NCI-H69 (cell line): ENCODE measurements around the gene RTP3.
"Not testable (repeated sequence)": the region's sequence is repeated elsewhere in the genome, so short reads cannot be mapped to it uniquely, and the experiment has no call there.

ENCODE experiments used
- DNase-seq: peaks from one replicate; lab custom pipeline; 2025; lab: John Stamatoyannopoulos, UW

RTP3 gene

DNA sequence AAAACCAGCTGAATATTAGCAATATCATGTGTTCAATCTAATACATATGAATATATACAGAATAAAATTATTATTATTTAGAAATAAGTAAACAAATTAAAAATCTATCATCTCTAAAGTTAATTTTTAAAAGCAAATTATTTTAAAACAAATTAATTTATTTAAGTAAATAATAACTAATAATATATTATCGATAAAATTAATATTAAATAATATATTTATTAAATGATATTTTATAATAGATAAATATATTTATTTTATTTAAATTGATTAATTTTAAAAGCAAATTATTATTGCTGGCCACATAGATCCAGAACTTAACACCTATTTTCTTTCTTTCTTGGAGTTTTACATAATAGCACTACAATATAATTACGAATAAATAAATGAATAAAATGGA, 22.2 kb downstream of the RTP3 start:
- no peak for DNase-seq

DNA sequence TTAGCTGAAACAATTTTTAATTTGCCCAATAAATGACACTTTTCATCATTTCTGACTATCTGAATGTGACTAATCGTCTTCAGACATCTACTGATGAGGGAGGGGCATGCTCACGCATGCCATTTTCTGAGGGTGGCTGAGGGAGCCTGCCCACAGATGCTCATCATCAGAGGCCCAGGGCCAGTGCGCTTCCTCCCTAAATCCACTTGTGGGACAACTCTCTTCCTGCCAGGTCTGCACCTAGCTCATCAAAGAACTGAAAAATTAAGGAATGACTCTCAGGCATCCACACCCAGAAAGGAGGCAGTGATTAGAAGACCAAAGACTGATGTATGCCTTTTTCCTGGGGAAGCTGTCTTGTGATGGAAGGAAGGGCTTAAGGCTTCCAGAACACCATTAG, 22.8 kb downstream of the RTP3 start:
- no peak for DNase-seq

- DNase-seq = no peak
Observed at GRCh38 chr3:46521096-46521495, 23.3 kb downstream of the RTP3 start.

DNA sequence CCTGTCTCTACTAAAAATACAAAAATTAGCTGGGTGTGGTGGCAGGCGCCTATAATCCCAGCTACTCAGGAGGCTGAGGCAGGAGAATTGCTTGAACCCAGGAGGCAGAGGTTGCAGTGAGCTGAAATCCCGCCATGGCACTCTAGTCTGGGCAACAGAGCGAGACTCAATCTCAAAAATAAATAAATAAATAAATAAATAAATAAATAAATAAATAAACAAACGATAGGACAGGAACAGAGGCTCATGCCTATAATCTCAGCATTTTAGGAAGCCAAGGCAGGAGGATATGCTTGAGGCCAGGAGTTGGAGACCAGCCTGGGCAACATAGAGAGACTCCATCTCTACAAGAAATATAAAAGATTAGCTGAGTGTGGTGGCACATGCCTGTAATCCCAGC, 24.4 kb downstream of the RTP3 start:
- not testable (repeated sequence) for DNase-seq

DNA sequence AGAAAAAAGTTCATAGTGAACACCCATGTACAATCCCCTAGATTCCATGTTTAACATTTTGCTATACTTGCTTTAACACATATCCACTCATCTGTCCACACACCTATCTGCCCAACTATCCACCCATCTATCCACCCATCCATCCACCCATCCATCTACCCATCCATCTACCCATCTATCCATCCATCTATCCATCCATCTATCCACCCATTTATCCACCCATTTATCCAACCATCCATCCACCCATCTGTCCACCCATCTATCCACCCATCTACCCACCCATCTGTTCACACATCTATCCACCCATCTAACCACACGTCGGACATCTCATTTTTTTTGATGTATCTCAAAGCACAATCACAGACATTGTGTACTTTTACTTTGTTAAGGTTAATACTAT, 25.8 kb downstream of the RTP3 start:
- no peak for DNase-seq

GRCh38 chr3:46524008-46524407, 26.2 kb downstream of the RTP3 start:
- DNase-seq = no peak

DNA sequence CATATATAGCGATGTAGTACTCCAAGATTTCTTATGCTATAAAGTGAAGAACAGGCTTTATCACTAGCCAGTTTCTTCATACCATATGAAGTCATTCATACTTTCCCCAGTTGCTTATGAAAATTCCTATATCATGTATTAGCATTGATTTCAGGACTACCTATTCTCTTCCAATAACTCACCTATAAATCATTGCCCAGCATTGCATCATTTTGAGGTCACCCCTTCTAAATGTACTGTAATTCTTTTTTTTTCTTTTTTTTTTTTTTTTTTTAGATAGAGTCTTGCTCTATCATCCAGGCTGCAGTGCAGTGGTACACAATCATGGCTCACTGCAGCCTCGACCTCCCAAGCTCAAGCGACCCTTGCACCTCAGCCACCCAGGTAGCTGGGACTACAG, 27.1 kb downstream of the RTP3 start:
- no peak for DNase-seq

- DNase-seq = no peak
Observed at GRCh38 chr3:46527239-46527638, 29.5 kb downstream of the RTP3 start.

GRCh38 chr3:46533091-46533490, 35.3 kb downstream of the RTP3 start:
- no peak for DNase-seq

GRCh38 chr3:46535746-46536145, 38.0 kb downstream of the RTP3 start:
- DNase-seq = no peak

DNA sequence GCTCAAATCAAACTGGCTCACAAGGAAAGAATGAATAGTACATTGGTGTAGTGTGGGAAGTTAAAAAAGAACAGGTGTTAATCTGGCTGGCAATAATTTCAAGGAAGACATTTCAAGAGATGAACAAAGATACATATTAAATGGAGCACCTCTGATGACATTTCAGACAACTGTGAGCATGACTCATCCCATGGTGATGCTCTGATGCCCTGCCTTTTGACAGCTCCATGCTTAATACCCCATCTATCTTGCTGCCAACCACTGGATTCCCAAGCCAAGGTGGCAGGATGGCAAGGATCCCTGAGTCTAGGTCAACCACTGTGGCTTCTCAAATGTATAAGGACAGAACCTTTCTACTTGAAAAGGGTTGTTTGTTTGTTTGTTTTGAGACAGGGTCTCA, 39.0 kb downstream of the RTP3 start:
- DNase-seq = no peak

GRCh38 chr3:46537316-46537715, 39.5 kb downstream of the RTP3 start:
- no peak for DNase-seq

DNA sequence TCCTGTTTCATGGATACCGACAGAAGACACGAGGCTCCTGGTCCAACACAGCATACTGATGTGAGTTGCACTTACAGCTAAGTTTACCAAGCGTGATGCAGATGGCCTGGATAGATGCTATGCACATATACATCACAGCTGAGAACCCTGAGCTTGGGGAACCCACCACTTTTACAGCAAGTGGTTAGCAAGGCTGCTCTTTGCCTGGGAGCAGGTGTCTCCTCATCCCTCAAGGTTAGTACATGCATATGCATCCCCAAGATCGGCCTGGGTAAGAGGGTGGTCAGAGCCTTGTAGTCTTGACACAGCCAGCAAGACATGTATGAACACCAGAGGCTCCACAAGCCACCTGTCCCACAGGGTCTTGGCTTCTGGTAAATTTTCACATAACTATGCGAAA, 40.0 kb downstream of the RTP3 start:
- DNase-seq = no peak

DNA sequence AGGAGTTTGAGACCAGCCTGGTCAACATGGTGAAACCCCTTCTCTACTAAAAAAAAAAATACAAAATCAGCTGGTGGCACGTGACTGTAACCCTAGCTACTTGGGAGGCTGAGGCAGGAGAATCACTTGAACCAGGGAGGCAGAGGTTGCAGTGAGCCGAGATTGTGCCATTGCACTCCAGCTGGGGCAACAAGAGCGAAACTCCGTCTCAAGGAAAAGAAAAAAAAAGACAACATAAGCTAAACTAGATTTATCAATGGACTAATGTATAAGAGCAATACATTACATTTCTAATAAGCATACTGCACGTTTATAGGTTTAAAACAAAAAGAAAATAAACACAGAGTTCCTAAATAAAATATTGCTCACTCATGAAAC, 40.6 kb downstream of the RTP3 start:
- not testable (repeated sequence) for DNase-seq

GRCh38 chr3:46538803-46539442, 41.1 kb downstream of the RTP3 start:
- DNase-seq = peak; percentile 29

- DNase-seq = no peak
Observed at GRCh38 chr3:46539443-46540005, 41.7 kb downstream of the RTP3 start.

GRCh38 chr3:46540550-46540949, 42.8 kb downstream of the RTP3 start:
- DNase-seq = no peak

GRCh38 chr3:46541835-46542234, 44.1 kb downstream of the RTP3 start:
- DNase-seq = no peak

DNA sequence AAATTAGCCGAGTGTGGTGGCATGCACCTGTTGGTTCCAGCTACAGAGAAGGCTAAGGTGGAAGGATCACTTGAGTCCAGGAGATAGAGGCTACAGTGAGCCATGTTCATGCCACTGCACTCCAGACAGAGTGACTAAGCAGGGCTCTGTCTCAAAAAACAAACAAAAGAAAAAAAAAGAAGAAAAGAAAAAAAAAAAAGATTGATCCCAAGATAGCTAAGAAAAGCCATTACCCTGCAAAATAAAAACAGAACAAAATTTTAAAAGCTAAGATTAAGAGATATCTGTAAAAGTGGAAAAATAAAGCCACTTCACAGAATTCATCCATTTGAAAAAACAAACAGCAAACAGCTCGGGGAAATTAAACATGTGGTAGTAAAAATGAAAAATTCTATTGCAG, 44.6 kb downstream of the RTP3 start:
- DNase-seq = no peak

DNA sequence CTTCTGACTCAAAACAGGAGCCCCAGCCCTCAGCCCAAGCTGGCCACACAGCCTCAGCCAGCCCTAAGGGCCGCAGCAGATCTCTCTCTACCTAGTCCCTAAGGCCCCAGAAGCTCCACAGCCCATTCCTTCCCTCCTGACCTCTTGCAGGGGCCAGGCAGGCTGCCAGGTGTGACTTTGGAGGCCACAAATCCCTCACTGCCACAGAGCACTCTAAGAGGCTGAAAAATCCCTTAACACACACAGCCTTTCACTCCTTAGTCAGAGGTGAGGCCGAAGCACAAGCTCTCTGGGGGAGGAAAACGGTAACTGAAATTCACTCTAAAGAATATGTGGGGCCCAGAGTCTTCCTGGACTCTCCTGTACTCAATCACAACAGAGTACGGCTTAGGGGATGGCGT, 45.0 kb downstream of the RTP3 start:
- no peak for DNase-seq

DNA sequence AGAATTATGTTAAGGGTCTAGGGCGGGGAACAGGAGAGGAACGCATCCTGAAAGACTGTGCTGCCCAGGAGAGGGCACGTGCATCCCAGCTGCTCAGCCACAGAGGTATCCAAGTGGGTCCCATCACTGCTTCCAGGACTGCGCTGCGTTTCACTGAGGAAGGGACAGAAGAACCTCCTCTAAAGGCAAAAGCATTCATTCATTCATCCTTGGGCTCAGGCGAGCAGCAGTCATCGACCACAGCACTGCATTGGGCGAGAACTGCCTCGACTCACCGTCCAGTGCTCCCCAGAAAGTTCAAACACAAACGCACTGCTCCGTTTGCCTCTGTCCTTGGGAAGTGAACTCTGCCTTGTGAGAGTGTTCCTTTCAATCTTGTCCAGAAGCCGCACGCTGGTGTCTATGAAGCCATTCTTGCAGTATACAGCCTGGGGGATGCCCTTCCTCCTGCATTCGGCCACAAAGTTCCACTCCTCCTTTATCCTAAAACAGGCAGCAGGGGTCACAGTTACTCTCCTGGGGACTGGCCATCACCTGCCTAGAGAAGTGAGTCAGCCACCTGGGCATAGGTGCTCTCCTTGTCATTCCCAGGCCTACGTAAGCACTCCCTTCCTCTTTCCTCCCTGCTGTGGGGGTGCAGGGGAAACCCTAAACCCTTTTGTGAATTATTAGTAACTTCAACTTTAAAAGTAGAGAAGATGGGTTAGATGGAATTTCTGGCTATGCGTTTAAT, 47.2 kb downstream of the RTP3 start:
- no peak for DNase-seq

DNA sequence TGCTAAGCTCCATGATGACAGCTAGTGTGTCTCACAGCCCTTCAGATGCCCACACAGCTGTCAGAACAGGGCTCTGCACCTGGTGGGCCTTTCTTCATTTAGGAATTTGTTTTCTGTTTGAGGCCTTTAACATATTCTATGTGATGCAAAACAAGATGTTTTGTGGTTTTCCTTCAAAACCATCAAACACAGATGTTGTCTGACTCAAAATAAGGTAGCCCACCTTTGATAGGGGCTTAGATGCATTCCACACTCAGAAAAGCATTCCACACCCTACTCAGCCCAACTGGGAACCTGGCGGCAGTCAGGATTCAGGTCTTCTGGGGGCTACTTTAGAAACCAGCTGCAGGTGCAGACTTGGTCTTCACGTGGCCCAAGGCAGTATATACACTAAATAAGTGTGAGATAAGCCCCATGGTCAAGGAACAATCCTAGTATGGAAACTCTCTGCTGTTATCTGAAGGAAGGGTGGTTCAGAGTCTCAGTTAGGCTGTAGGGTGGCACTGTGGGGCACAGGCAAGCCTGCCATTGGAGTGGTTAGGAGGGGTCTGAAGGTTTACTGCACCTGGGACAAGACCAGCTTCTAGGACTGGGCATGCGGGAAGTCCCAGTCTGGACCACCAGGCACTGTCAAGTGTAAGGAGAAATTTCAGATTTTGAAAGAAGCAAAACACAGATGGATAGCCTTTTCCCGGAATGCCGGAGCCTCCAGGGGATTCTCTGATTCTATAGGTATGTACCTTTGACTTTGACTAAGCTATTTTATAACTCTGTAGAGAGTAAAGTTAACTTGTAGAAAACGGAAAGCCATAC, 48.2 kb downstream of the RTP3 start:
- DNase-seq = no peak

DNA sequence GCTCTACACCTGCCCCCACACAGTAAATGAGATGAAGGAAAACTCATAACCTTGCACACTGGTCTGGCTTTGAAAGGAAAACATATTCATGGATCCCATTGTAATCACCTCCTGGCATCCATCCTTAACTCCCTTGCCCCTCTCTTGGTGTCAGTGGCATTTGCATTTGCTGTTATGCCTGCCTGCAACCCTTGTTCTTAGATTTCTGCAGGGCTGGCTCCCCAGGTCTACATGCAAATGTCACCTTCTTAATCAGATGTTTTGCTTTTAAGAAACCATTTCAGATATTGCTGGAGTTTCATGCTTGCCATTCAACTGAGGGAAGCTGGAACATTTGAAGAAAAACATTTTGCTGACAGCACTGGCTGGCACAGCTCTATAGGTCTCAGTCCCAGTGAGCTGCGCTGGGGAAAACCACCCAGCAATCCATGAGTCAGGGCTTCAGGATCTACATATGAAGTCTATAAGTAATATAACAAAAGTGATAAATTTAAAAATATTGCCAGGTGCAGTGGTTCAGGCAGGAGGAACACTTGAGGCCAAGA, 49.2 kb downstream of the RTP3 start:
- DNase-seq = no peak
